ENCODE measurements around the gene SAE1.
"Not testable (repeated sequence)": the region's sequence is repeated elsewhere in the genome, so short reads cannot be mapped to it uniquely, and the experiment has no call there.

SAE1 gene

GRCh38 chr19:47240996-47241918, 110.6 kb downstream of the SAE1 start:
- DNase-seq (ENCODE audit: low spot score) = peak; percentile 78

GRCh38 chr19:47241919-47242577, 111.4 kb downstream of the SAE1 start:
- no peak for DNase-seq (ENCODE audit: low spot score)

GRCh38 chr19:47243364-47243775, 112.7 kb downstream of the SAE1 start:
- no peak for DNase-seq (ENCODE audit: low spot score)

GRCh38 chr19:47243776-47244547, 113.3 kb downstream of the SAE1 start:
- peak; percentile 96 for DNase-seq (ENCODE audit: low spot score)

- peak; percentile 78 for DNase-seq (ENCODE audit: low spot score)
Observed at GRCh38 chr19:47247308-47247990, 116.8 kb downstream of the SAE1 start.

- not testable (repeated sequence) for DNase-seq (ENCODE audit: low spot score)
Observed at GRCh38 chr19:47253016-47253415, 122.4 kb downstream of the SAE1 start.

- DNase-seq (ENCODE audit: low spot score) = no peak
Observed at GRCh38 chr19:47253467-47253881, 122.8 kb downstream of the SAE1 start.

- DNase-seq (ENCODE audit: low spot score) = no peak
Observed at GRCh38 chr19:47253970-47254369, 123.3 kb downstream of the SAE1 start.

- peak; percentile 95 for DNase-seq (ENCODE audit: low spot score)
Observed at GRCh38 chr19:47255879-47256692, 125.5 kb downstream of the SAE1 start, which contains the start of gene CCDC9. CCDC9 (plus strand) TSS chr19:47256525; CDS start chr19:47258401, 1,876 bp downstream.

GRCh38 chr19:47256693-47257410, 126.2 kb downstream of the SAE1 start:
- peak; percentile 100 for DNase-seq (ENCODE audit: low spot score)

- no peak for DNase-seq (ENCODE audit: low spot score)
Observed at GRCh38 chr19:47257411-47258169, 127.0 kb downstream of the SAE1 start.

- DNase-seq (ENCODE audit: low spot score) = no peak
Observed at GRCh38 chr19:47258434-47258833, 127.8 kb downstream of the SAE1 start.

- DNase-seq (ENCODE audit: low spot score) = no peak
Observed at GRCh38 chr19:47258895-47259555, 128.4 kb downstream of the SAE1 start.
